ENCODE data around the gene TMBIM4. TPM values are rescaled to one million over a fixed set of nuclear protein-coding genes. Genes with fewer than 3 reads are reported as not detected.

TMBIM4 gene
- total and polyA plus RNA-seq, 10 of the 15 experiments (the other 5 are each of a cell fraction or from before 2014, with no cell fraction given): 38.8 to 341 (median 82.8) TPM

GRCh38 chr12:66120477-66120876 lies 49.3 kb downstream of the TMBIM4 start (continued):
- TF ChIP-seq NRF1 (conservative IDR thresholded peaks at IDR 0.05; ENCODE audit: low read depth, low read length) (no peak), RELB (IDR thresholded peaks at IDR 0.05; ENCODE audit: low read depth) (no peak), ZNF592 (IDR thresholded peaks at IDR 0.05) (no peak), LARP7 (IDR thresholded peaks at IDR 0.05) (no peak), ZBTB4 (CRISPR knock-in tag; IDR thresholded peaks at IDR 0.05) (no peak), MXI1 (IDR thresholded peaks at IDR 0.05; ENCODE audit: low read depth, low read length) (no peak), SMAD1 (IDR thresholded peaks at IDR 0.05; ENCODE audit: low read depth, partially characterized antibody) (no peak), MEF2A (IDR thresholded peaks at IDR 0.05; ENCODE audit: insufficient read depth, low read depth, low read length) (no peak)
- TF ChIP-seq, protein P1, sequence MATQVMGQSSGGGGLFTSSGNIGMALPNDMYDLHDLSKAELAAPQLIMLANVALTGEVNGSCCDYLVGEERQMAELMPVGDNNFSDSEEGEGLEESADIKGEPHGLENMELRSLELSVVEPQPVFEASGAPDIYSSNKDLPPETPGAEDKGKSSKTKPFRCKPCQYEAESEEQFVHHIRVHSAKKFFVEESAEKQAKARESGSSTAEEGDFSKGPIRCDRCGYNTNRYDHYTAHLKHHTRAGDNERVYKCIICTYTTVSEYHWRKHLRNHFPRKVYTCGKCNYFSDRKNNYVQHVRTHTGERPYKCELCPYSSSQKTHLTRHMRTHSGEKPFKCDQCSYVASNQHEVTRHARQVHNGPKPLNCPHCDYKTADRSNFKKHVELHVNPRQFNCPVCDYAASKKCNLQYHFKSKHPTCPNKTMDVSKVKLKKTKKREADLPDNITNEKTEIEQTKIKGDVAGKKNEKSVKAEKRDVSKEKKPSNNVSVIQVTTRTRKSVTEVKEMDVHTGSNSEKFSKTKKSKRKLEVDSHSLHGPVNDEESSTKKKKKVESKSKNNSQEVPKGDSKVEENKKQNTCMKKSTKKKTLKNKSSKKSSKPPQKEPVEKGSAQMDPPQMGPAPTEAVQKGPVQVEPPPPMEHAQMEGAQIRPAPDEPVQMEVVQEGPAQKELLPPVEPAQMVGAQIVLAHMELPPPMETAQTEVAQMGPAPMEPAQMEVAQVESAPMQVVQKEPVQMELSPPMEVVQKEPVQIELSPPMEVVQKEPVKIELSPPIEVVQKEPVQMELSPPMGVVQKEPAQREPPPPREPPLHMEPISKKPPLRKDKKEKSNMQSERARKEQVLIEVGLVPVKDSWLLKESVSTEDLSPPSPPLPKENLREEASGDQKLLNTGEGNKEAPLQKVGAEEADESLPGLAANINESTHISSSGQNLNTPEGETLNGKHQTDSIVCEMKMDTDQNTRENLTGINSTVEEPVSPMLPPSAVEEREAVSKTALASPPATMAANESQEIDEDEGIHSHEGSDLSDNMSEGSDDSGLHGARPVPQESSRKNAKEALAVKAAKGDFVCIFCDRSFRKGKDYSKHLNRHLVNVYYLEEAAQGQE (IDR thresholded peaks at IDR 0.05; ENCODE audit: low read depth, low read length): no peak

All from GM12878 (cell line).